Measurements from ENCODE around the gene ZNF136.
A peak's percentile ranks its signal among the peaks of the same experiment; 100 is the strongest.

Gene ZNF136

GRCh38 chr19:12156223-12157058, 6.5 kb upstream of the ZNF136 start, which contains the start of gene ZNF625:
Gene ZNF625 (minus strand): TSS chr19:12156734. CDS start chr19:12156558, 176 bp downstream.
- CTCF ChIA-PET, result interaction anchor here (0.6 to 1.2 kb wide), 3 partner anchors 16 to 456 kb away, joined by 3 read pairs; partner anchors contain the start of gene ZNF20
- WGBS (ENCODE audit: insufficient coverage), result 1% methylated on average over 42 of the region's 58 CpGs
- DNase-seq, result peak in 2 of 3 donors; percentile 48 to 63

DNA sequence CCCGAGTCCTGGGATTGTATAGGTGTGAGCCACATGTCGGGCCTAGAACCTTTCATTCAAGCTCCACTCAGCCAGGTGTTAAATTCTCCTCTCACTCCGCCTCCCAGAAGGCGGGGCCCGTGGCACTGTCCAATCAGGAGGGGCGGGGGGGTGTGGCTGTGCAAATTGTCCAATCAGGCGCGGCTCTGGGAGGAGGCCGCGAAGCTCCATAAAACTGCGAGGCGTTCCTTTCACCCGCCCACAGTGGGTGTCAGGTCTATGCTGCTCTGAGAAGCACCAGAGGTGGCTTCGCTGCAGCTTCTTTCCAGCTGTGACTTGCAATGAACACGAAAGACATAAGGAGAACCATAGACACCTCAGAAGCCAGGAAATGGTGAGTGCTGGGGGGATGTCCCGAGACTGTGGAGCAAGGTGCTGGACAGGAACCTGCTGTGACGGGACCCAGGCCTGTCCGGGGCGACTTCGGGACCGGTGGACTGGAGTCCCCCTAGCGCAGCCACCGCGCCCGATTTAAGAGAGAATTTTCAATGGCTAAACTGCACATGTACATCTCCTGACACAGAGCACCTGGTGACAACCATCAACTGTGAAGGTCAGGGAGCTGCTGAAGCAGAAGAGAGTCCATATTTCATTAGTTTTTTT, 3.0 kb upstream of the ZNF136 start:
- DNase-seq, result peak in 2 of 3 donors; percentile 40 to 48
- H3K4me3 ChIP-seq (ENCODE audit: control insufficient read depth in 1 of 7, extremely low read depth in 1 of 7, insufficient read depth in 4 of 7, low read depth in 2 of 7, low read length in 6 of 7), result no peak overlapping the region
- peaks cover 4 to 38% (median 21%) of the 10 kb centered on the region in 4 experiments for H3K4me1 ChIP-seq (ENCODE audit: control extremely low read depth in 1 of 4, control insufficient read depth in 4 of 4, insufficient read depth in 4 of 4, low read length in 3 of 4)
- no peaks in the 10 kb centered on the region for H3K9me3 ChIP-seq (ENCODE audit: control extremely low read depth in 1 of 5, control insufficient read depth in 4 of 5, insufficient read depth in 2 of 5, low read depth in 1 of 5, low read length in 4 of 5)
- no peak overlapping the region for H3K27ac ChIP-seq (ENCODE audit: insufficient read depth in 1 of 2, low read depth in 1 of 2, low read length in 2 of 2, poor library complexity in 1 of 2, severe bottlenecking in 2 of 2)
- no peaks in the 10 kb centered on the region for H3K27me3 ChIP-seq (replicated peaks in 2 of 5; ENCODE audit: control insufficient read depth in 4 of 5, insufficient read depth in 5 of 5, low read length in 4 of 5)
- CTCF ChIA-PET, result interaction anchor here (0.9 to 1.6 kb wide), 3 partner anchors 10 to 197 kb away, joined by 3 to 4 read pairs (median 3); no protein-coding TSS in a partner anchor
- POLR2A ChIA-PET, result interaction anchor here (0.6 kb wide), 1 partner anchor 506 kb away, joined by 4 read pairs; no protein-coding TSS in a partner anchor
- peaks cover 0 to 4% (median under 1%) of the 10 kb centered on the region in 4 experiments for H3K36me3 ChIP-seq (ENCODE audit: control insufficient read depth in 4 of 4, insufficient read depth in 4 of 4, low read length in 3 of 4)
- WGBS (ENCODE audit: insufficient coverage), result 95% methylated on average over 22 of the region's 25 CpGs

More at GRCh38 chr19:12156223-12157058, 6.5 kb upstream of the ZNF136 start, which contains the start of gene ZNF625:
- peaks cover 4 to 22% (median 12%) of the 10 kb centered on the region in 4 experiments for H3K4me1 ChIP-seq (ENCODE audit: control extremely low read depth in 1 of 4, control insufficient read depth in 4 of 4, insufficient read depth in 4 of 4, low read length in 3 of 4)
- H3K27ac ChIP-seq (ENCODE audit: insufficient read depth in 1 of 2, low read depth in 1 of 2, low read length in 2 of 2, poor library complexity in 1 of 2, severe bottlenecking in 2 of 2), result peak within 1 kb of the TSS; percentile 46 to 84
- H3K27me3 ChIP-seq (replicated peaks in 2 of 5; ENCODE audit: control insufficient read depth in 4 of 5, insufficient read depth in 5 of 5, low read length in 4 of 5), result no peaks in the 10 kb centered on the region
- POLR2A ChIA-PET, result interaction anchor here (1.0 kb wide), 2 partner anchors 25 to 168 kb away, joined by 3 to 5 read pairs; no protein-coding TSS in a partner anchor
- peak within 1 kb of the TSS; percentile 54 to 94 (median 85) for H3K4me3 ChIP-seq (ENCODE audit: control insufficient read depth in 1 of 7, extremely low read depth in 1 of 7, insufficient read depth in 4 of 7, low read depth in 2 of 7, low read length in 6 of 7)
- H3K36me3 ChIP-seq (ENCODE audit: control insufficient read depth in 4 of 4, insufficient read depth in 4 of 4, low read length in 3 of 4), result peaks cover 2 to 7% (median 5%) of the 10 kb centered on the region in 4 experiments
- no peaks in the 10 kb centered on the region for H3K9me3 ChIP-seq (ENCODE audit: control extremely low read depth in 1 of 5, control insufficient read depth in 4 of 5, insufficient read depth in 2 of 5, low read depth in 1 of 5, low read length in 4 of 5)

- ChIA-PET POLR2A (interaction anchor here (0.6 to 1.0 kb wide), 3 partner anchors 21 to 38 kb away, joined by 3 to 4 read pairs (median 3); partner anchors contain the start of gene ZNF20), CTCF (interaction anchor here (1.1 to 1.2 kb wide), 3 partner anchors 11 to 36 kb away, joined by 3 to 4 read pairs (median 3); no protein-coding TSS in a partner anchor)
- peaks cover 2 to 31% (median 12%) of the 10 kb centered on the region in 4 experiments for H3K4me1 ChIP-seq (ENCODE audit: control extremely low read depth in 1 of 4, control insufficient read depth in 4 of 4, insufficient read depth in 4 of 4, low read length in 3 of 4)
- H3K9me3 ChIP-seq (ENCODE audit: control extremely low read depth in 1 of 5, control insufficient read depth in 4 of 5, insufficient read depth in 2 of 5, low read depth in 1 of 5, low read length in 4 of 5), result no peaks in the 10 kb centered on the region
- DNase-seq, result no peak
- no peaks in the 10 kb centered on the region for H3K27me3 ChIP-seq (replicated peaks in 2 of 5; ENCODE audit: control insufficient read depth in 4 of 5, insufficient read depth in 5 of 5, low read length in 4 of 5)
- H3K36me3 ChIP-seq (ENCODE audit: control insufficient read depth in 4 of 4, insufficient read depth in 4 of 4, low read length in 3 of 4), result peaks cover under 1 to 20% (median 4%) of the 10 kb centered on the region in 4 experiments
- H3K27ac ChIP-seq (ENCODE audit: insufficient read depth in 1 of 2, low read depth in 1 of 2, low read length in 2 of 2, poor library complexity in 1 of 2, severe bottlenecking in 2 of 2), result peak overlapping the region in 1 of 2 experiments; percentile 99
- WGBS (ENCODE audit: insufficient coverage), result 33% methylated on average over 5 of the region's 8 CpGs
- H3K4me3 ChIP-seq (ENCODE audit: control insufficient read depth in 1 of 7, extremely low read depth in 1 of 7, insufficient read depth in 4 of 7, low read depth in 2 of 7, low read length in 6 of 7), result peak overlapping the region; percentile 89 to 99 (median 96)
These were observed 399 bp upstream of the ZNF136 start for GRCh38 chr19:12162513-12162881.

- Histone ChIP-seq H3K27ac (ENCODE audit: insufficient read depth in 1 of 2, low read depth in 1 of 2, low read length in 2 of 2, poor library complexity in 1 of 2, severe bottlenecking in 2 of 2) (peak overlapping the region; percentile 98 to 99), H3K27me3 (replicated peaks in 2 of 5; ENCODE audit: control insufficient read depth in 4 of 5, insufficient read depth in 5 of 5, low read length in 4 of 5) (no peaks in the 10 kb centered on the region), H3K4me3 (ENCODE audit: control insufficient read depth in 1 of 7, extremely low read depth in 1 of 7, insufficient read depth in 4 of 7, low read depth in 2 of 7, low read length in 6 of 7) (peak overlapping the region in 6 of 7 experiments; percentile 89 to 99 (median 96)), H3K4me1 (ENCODE audit: control extremely low read depth in 1 of 4, control insufficient read depth in 4 of 4, insufficient read depth in 4 of 4, low read length in 3 of 4) (peaks cover 2 to 31% (median 12%) of the 10 kb centered on the region in 4 experiments), H3K36me3 (ENCODE audit: control insufficient read depth in 4 of 4, insufficient read depth in 4 of 4, low read length in 3 of 4) (peaks cover 2 to 23% (median 6%) of the 10 kb centered on the region in 4 experiments), H3K9me3 (ENCODE audit: control extremely low read depth in 1 of 5, control insufficient read depth in 4 of 5, insufficient read depth in 2 of 5, low read depth in 1 of 5, low read length in 4 of 5) (no peaks in the 10 kb centered on the region)
- POLR2A ChIA-PET, result no interaction called here
- no peak for DNase-seq
- WGBS (ENCODE audit: insufficient coverage), result 67% methylated on average over 1 of the region's 2 CpGs
- CTCF ChIA-PET, result no interaction called here
These were observed 930 bp downstream of the ZNF136 start for GRCh38 chr19:12163826-12164225.

GRCh38 chr19:12166626-12167025, 3.7 kb downstream of the ZNF136 start:
- H3K4me1 ChIP-seq (ENCODE audit: control extremely low read depth in 1 of 4, control insufficient read depth in 4 of 4, insufficient read depth in 4 of 4, low read length in 3 of 4), result peaks cover 2 to 27% (median 9%) of the 10 kb centered on the region in 4 experiments
- no peak for DNase-seq
- H3K27ac ChIP-seq (ENCODE audit: insufficient read depth in 1 of 2, low read depth in 1 of 2, low read length in 2 of 2, poor library complexity in 1 of 2, severe bottlenecking in 2 of 2), result peak overlapping the region in 1 of 2 experiments; percentile 49
- H3K9me3 ChIP-seq (ENCODE audit: control extremely low read depth in 1 of 5, control insufficient read depth in 4 of 5, insufficient read depth in 2 of 5, low read depth in 1 of 5, low read length in 4 of 5), result peaks cover 0 to 2% (median 0%) of the 10 kb centered on the region in 5 experiments
- POLR2A ChIA-PET, result interaction anchor here (0.6 kb wide), 1 partner anchor 312 kb away, joined by 3 read pairs; no protein-coding TSS in a partner anchor
- no peaks in the 10 kb centered on the region for H3K27me3 ChIP-seq (replicated peaks in 2 of 5; ENCODE audit: control insufficient read depth in 4 of 5, insufficient read depth in 5 of 5, low read length in 4 of 5)
- WGBS (ENCODE audit: insufficient coverage), result 100% methylated on average over 1 of the region's 1 CpG
- CTCF ChIA-PET, result no interaction called here
- H3K36me3 ChIP-seq (ENCODE audit: control insufficient read depth in 4 of 4, insufficient read depth in 4 of 4, low read length in 3 of 4), result peaks cover 6 to 36% (median 14%) of the 10 kb centered on the region in 4 experiments
- no peak overlapping the region for H3K4me3 ChIP-seq (ENCODE audit: control insufficient read depth in 1 of 7, extremely low read depth in 1 of 7, insufficient read depth in 4 of 7, low read depth in 2 of 7, low read length in 6 of 7)

DNA sequence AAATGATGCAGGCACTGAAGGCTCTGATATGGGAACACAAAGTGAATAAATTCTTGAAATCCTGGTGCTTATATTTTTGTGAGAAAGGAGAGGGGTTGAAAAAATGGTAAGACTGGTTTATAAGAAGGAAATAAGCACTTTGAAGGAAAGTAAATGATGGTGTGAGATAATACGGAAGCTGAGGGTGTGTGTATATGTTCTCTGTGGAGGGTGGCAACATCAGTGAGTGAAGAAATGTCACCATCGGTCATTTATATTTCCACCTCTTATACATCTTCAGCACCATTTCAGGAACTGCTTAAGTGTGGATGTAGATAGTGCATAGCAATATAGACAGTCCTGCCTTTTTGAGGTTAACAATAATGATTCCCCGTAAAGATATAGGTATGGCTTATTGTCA, 17.5 kb downstream of the ZNF136 start:
- no peaks in the 10 kb centered on the region for H3K4me1 ChIP-seq (ENCODE audit: control extremely low read depth in 1 of 4, control insufficient read depth in 4 of 4, insufficient read depth in 4 of 4, low read length in 3 of 4)
- H3K4me3 ChIP-seq (ENCODE audit: control insufficient read depth in 1 of 7, extremely low read depth in 1 of 7, insufficient read depth in 4 of 7, low read depth in 2 of 7, low read length in 6 of 7), result peak overlapping the region in 1 of 7 experiments; percentile 8
- H3K36me3 ChIP-seq (ENCODE audit: control insufficient read depth in 4 of 4, insufficient read depth in 4 of 4, low read length in 3 of 4), result peaks cover 23 to 75% (median 29%) of the 10 kb centered on the region in 4 experiments
- peaks cover 8 to 70% (median 47%) of the 10 kb centered on the region in 5 experiments for H3K9me3 ChIP-seq (ENCODE audit: control extremely low read depth in 1 of 5, control insufficient read depth in 4 of 5, insufficient read depth in 2 of 5, low read depth in 1 of 5, low read length in 4 of 5)
- 80% methylated on average over 1 of the region's 3 CpGs for WGBS (ENCODE audit: insufficient coverage)
- ChIA-PET POLR2A (no interaction called here), CTCF (no interaction called here)
- DNase-seq, result no peak
- H3K27ac ChIP-seq (ENCODE audit: insufficient read depth in 1 of 2, low read depth in 1 of 2, low read length in 2 of 2, poor library complexity in 1 of 2, severe bottlenecking in 2 of 2), result no peak overlapping the region
- no peaks in the 10 kb centered on the region for H3K27me3 ChIP-seq (replicated peaks in 2 of 5; ENCODE audit: control insufficient read depth in 4 of 5, insufficient read depth in 5 of 5, low read length in 4 of 5)

Measured in common myeloid progenitor, CD34-positive (primary cell).